Neuron (in vitro differentiated cells): Measurements from ENCODE around the gene LMNTD2.

Experiments
- H2AFZ ChIP-seq: one replicate; pipeline ENCODE4 v1.6.1; 2013; ENCODE audit warnings: low read depth, mild to moderate bottlenecking, inconsistent platforms, low read length, moderate library complexity
- H3K27me3 ChIP-seq: one replicate; pipeline ENCODE4 v1.6.1; 2013; ENCODE audit warnings: low read length; ENCODE audit not compliant: insufficient read depth
- H3K36me3 ChIP-seq: one replicate; pipeline ENCODE4 v1.6.1; 2013; ENCODE audit warnings: low read length; ENCODE audit not compliant: insufficient read depth
- H3K4me1 ChIP-seq: one replicate; pipeline ENCODE4 v1.6.1; 2013; ENCODE audit warnings: low read length; ENCODE audit not compliant: insufficient read depth
- H3K4me3 ChIP-seq: 2 replicates; pipeline ENCODE4 v1.5.1; 2013; ENCODE audit warnings: mild to moderate bottlenecking, low read length, moderate library complexity
- H3K9me3 ChIP-seq: one replicate; pipeline ENCODE4 v1.6.1; 2013; ENCODE audit warnings: low read length

Gene LMNTD2

GRCh38 chr11:558503-558902 is 2.0 kb downstream of the LMNTD2 start:
- peaks cover 4% of the 10 kb centered on the region for H3K9me3 ChIP-seq
- H3K4me1 ChIP-seq = peaks cover 30% of the 10 kb centered on the region
- H2AFZ ChIP-seq = no peak overlapping the region
- no peak overlapping the region for H3K4me3 ChIP-seq
- H3K36me3 ChIP-seq = no peaks in the 10 kb centered on the region
- peaks cover 37% of the 10 kb centered on the region for H3K27me3 ChIP-seq

GRCh38 chr11:557328-558132 is 3.0 kb downstream of the LMNTD2 start:
- Histone ChIP-seq H3K9me3 (peaks cover 4% of the 10 kb centered on the region), H3K36me3 (no peaks in the 10 kb centered on the region), H3K4me1 (peaks cover 31% of the 10 kb centered on the region), H3K4me3 (no peak overlapping the region), H3K27me3 (peaks cover 37% of the 10 kb centered on the region), H2AFZ (no peak overlapping the region)

GRCh38 chr11:556662-557256 is 3.8 kb downstream of the LMNTD2 start:
- Histone ChIP-seq H2AFZ (no peak overlapping the region), H3K9me3 (peaks cover 4% of the 10 kb centered on the region), H3K4me3 (no peak overlapping the region), H3K27me3 (peaks cover 37% of the 10 kb centered on the region), H3K4me1 (peaks cover 28% of the 10 kb centered on the region), H3K36me3 (no peaks in the 10 kb centered on the region)

GRCh38 chr11:555780-556661 is 4.5 kb downstream of the LMNTD2 start:
- Histone ChIP-seq H2AFZ (no peak overlapping the region), H3K27me3 (peaks cover 37% of the 10 kb centered on the region), H3K4me3 (no peak overlapping the region), H3K9me3 (peaks cover 4% of the 10 kb centered on the region), H3K36me3 (no peaks in the 10 kb centered on the region), H3K4me1 (peaks cover 23% of the 10 kb centered on the region)

GRCh38 chr11:555227-555779 is 5.2 kb downstream of the LMNTD2 start:
- H2AFZ ChIP-seq = no peak overlapping the region
- H3K27me3 ChIP-seq = peaks cover 37% of the 10 kb centered on the region
- H3K9me3 ChIP-seq = peaks cover 4% of the 10 kb centered on the region
- H3K4me1 ChIP-seq = peaks cover 22% of the 10 kb centered on the region
- peak overlapping the region; percentile 32 for H3K4me3 ChIP-seq
- H3K36me3 ChIP-seq = no peaks in the 10 kb centered on the region

- H3K4me3 ChIP-seq = no peak overlapping the region
- no peaks in the 10 kb centered on the region for H3K36me3 ChIP-seq
- H3K27me3 ChIP-seq = peaks cover 37% of the 10 kb centered on the region
- peaks cover 4% of the 10 kb centered on the region for H3K9me3 ChIP-seq
- peak overlapping the region; percentile 57 for H2AFZ ChIP-seq
- H3K4me1 ChIP-seq = peaks cover 16% of the 10 kb centered on the region
Measured at GRCh38 chr11:554428-555226, 5.9 kb downstream of the LMNTD2 start.

- H3K27me3 ChIP-seq = peaks cover 34% of the 10 kb centered on the region
- H3K9me3 ChIP-seq = peaks cover 4% of the 10 kb centered on the region
Measured at GRCh38 chr11:553988-554340, 6.6 kb downstream of the LMNTD2 start.

GRCh38 chr11:553083-553987 is 7.2 kb downstream of the LMNTD2 start:
- Histone ChIP-seq H3K9me3 (peaks cover 3% of the 10 kb centered on the region), H3K36me3 (no peaks in the 10 kb centered on the region), H3K4me1 (peaks cover 16% of the 10 kb centered on the region), H3K27me3 (peaks cover 28% of the 10 kb centered on the region), H3K4me3 (no peak overlapping the region), H2AFZ (no peak overlapping the region)

More at GRCh38 chr11:553988-554340, 6.6 kb downstream of the LMNTD2 start:
- peaks cover 16% of the 10 kb centered on the region for H3K4me1 ChIP-seq
- H3K4me3 ChIP-seq = no peak overlapping the region
- no peak overlapping the region for H2AFZ ChIP-seq
- H3K36me3 ChIP-seq = no peaks in the 10 kb centered on the region

- Histone ChIP-seq H3K36me3 (no peaks in the 10 kb centered on the region), H3K4me3 (no peak overlapping the region), H2AFZ (no peak overlapping the region), H3K27me3 (peaks cover 10% of the 10 kb centered on the region), H3K9me3 (no peaks in the 10 kb centered on the region), H3K4me1 (peaks cover 16% of the 10 kb centered on the region)
Measured at GRCh38 chr11:551596-551995, 8.9 kb downstream of the LMNTD2 start.

- Histone ChIP-seq H3K4me1 (peaks cover 13% of the 10 kb centered on the region), H3K36me3 (no peaks in the 10 kb centered on the region), H3K27me3 (peaks cover 6% of the 10 kb centered on the region), H2AFZ (no peak overlapping the region), H3K4me3 (no peak overlapping the region), H3K9me3 (no peaks in the 10 kb centered on the region)
Measured at GRCh38 chr11:551131-551530, 9.4 kb downstream of the LMNTD2 start.

- H3K4me3 ChIP-seq = no peak overlapping the region
- H3K27me3 ChIP-seq = peaks cover 2% of the 10 kb centered on the region
- no peaks in the 10 kb centered on the region for H3K36me3 ChIP-seq
- H2AFZ ChIP-seq = no peak overlapping the region
- peaks cover 11% of the 10 kb centered on the region for H3K4me1 ChIP-seq
- no peaks in the 10 kb centered on the region for H3K9me3 ChIP-seq
Measured at GRCh38 chr11:550746-551085, 9.8 kb downstream of the LMNTD2 start.
